ENCODE data around the gene NAGPA. TPM values are rescaled to one million over a fixed set of nuclear protein-coding genes. Genes with fewer than 3 reads are reported as not detected.

NAGPA gene
- total and polyA plus RNA-seq, 10 of the 15 experiments (the other 5 are each of a cell fraction or from before 2014, with no cell fraction given) = 0.03 to 11.6 (median 6.6) TPM

GRCh38 chr16:5032748-5033167 lies 977 bp downstream of the NAGPA start:
- BruUV-seq (replicated peaks) = TSS peak; percentile 66
- ChIA-PET CTCF (no interaction called here), POLR2A (no interaction called here)

More at GRCh38 chr16:5032748-5033167, 977 bp downstream of the NAGPA start:
- H3K9ac ChIP-seq (ENCODE audit: control insufficient read depth, insufficient read depth, low read length) = peak overlapping the region; percentile 70; the same call in 1 of the 2 replicates
- FAIRE-seq (no peak), DNase-seq (ENCODE audit: low read depth, low spot score) (no peak), ATAC-seq (no peak)
- peak overlapping the region; percentile 84 for H3K4me3 ChIP-seq
- no peak overlapping the region for H3K27ac ChIP-seq (ENCODE audit: control insufficient read depth, insufficient read depth)
- peaks cover 12% of the 10 kb centered on the region for H3K4me1 ChIP-seq (ENCODE audit: control insufficient read depth, insufficient read depth, low read length)
- 70% methylated on average over 12 of the region's 12 CpGs for WGBS (ENCODE audit: insufficient coverage, insufficient replicate concordance, low lambda C conversion rate, missing lambda C conversion rate)
- no peaks in the 10 kb centered on the region for H3K79me2 ChIP-seq (ENCODE audit: control insufficient read depth, insufficient read depth, low read length)
- no peaks in the 10 kb centered on the region for H3K27me3 ChIP-seq (replicated peaks in 1 of 2; ENCODE audit: control insufficient read depth in 2 of 2, insufficient read depth in 2 of 2, low read length in 1 of 2)
- no peaks in the 10 kb centered on the region for H3K36me3 ChIP-seq (ENCODE audit: control insufficient read depth in 2 of 2, insufficient read depth in 2 of 2, low read length in 1 of 2)
- H2AFZ ChIP-seq (ENCODE audit: control insufficient read depth, low read depth, low read length) = peak overlapping the region; percentile 95
- no peaks in the 10 kb centered on the region for H4K20me1 ChIP-seq (ENCODE audit: control insufficient read depth, insufficient read depth)
- TF ChIP-seq CREM (IDR thresholded peaks at IDR 0.05; ENCODE audit: low read depth) = no peak
- TF ChIP-seq PML (IDR thresholded peaks at IDR 0.05; ENCODE audit: low read length) = no peak
- no peak for TF ChIP-seq NR2C1 (IDR thresholded peaks at IDR 0.05)
- no peak for TF ChIP-seq BHLHE40 (IDR thresholded peaks at IDR 0.05; ENCODE audit: borderline replicate concordance in 1 of 2, low read depth in 2 of 2, low read length in 1 of 2)
- no peak for TF ChIP-seq CEBPZ (IDR thresholded peaks at IDR 0.05; ENCODE audit: low read depth, low read length)
- no peak for TF ChIP-seq SRF (IDR thresholded peaks at IDR 0.05; ENCODE audit: low read depth in 2 of 2, low read length in 2 of 2)
- TF ChIP-seq MYB (IDR thresholded peaks at IDR 0.05; ENCODE audit: borderline replicate concordance, low read depth, low read length) = no peak
- TF ChIP-seq MTA2 (IDR thresholded peaks at IDR 0.05; ENCODE audit: low read depth) = no peak
- TF ChIP-seq NBN (IDR thresholded peaks at IDR 0.05) = no peak
- TF ChIP-seq SMARCA5 (IDR thresholded peaks at IDR 0.05) = no peak
- TF ChIP-seq ASH2L (IDR thresholded peaks at IDR 0.05; ENCODE audit: borderline replicate concordance, low read depth) = no peak
- no peak for TF ChIP-seq USF1 (IDR thresholded peaks at IDR 0.05; ENCODE audit: borderline replicate concordance, extremely low read length, insufficient read depth, low read depth, low read length)
- no peak for TF ChIP-seq EGR1 (IDR thresholded peaks at IDR 0.05; ENCODE audit: borderline replicate concordance in 1 of 2, low read depth in 2 of 2, low read length in 2 of 2)
- no peak for TF ChIP-seq E2F8 (IDR thresholded peaks at IDR 0.05; ENCODE audit: low read depth, partially characterized antibody)
- no peak for TF ChIP-seq ETV6 (conservative IDR thresholded peaks at IDR 0.05 in 1 of 2, IDR thresholded peaks at IDR 0.05 in 1 of 2; ENCODE audit: borderline replicate concordance in 1 of 2, low read depth in 1 of 2)
- SMC1A ChIA-PET (ENCODE audit: uncharacterized antibody, unreplicated experiment) = no interaction called here
- peak overlapping the region; percentile 98 for H3K4me2 ChIP-seq (ENCODE audit: control insufficient read depth, insufficient read depth)
- in situ Hi-C loops (cut with MboI) = no loop called here
- RAD21 ChIA-PET (ENCODE audit: unreplicated experiment) = no interaction called here
- intact Hi-C loops (cut with micrococcal nuclease; ENCODE audit: unreplicated experiment) = no loop called here
- H3K9me3 ChIP-seq (replicated peaks; ENCODE audit: control insufficient read depth, insufficient read depth, low read length) = no peaks in the 10 kb centered on the region

Data from GM12878 (cell line).